Activated T-cell treated with anti-CD3 and anti-CD28 coated beads, Interleukin-2, amount 50 U/mL, for 4 hours (primary cell): ENCODE measurements around the gene MCF2L. TPM values are rescaled to one million over a fixed set of nuclear protein-coding genes. Genes with fewer than 3 reads are reported as not detected.

ENCODE experiments used
- ATAC-seq, 2 donors: fragments of 200-7000 bp; cut with Tn5 transposase; one replicate each; pipeline ENCODE4 v1.10.0; 2021
- DNase-seq: peaks from one replicate; pipeline ENCODE4 v3.0.0-alpha.2; 2020
- H3K27me3 Mint-ChIP-seq: one replicate; pipeline ENCODE4 v1.8.0; 2021; ENCODE audit warnings: low read depth, mixed read lengths
- H3K36me3 Mint-ChIP-seq: one replicate; pipeline ENCODE4 v1.8.0; 2022; ENCODE audit warnings: mixed read lengths; ENCODE audit not compliant: insufficient read depth
- H3K4me1 Mint-ChIP-seq: one replicate; pipeline ENCODE4 v1.8.0; 2021; ENCODE audit warnings: low read depth, mixed read lengths
- H3K4me3 Mint-ChIP-seq: one replicate; pipeline ENCODE4 v1.8.0; 2021; ENCODE audit warnings: mild to moderate bottlenecking, moderate library complexity, mixed read lengths
- H3K9me3 Mint-ChIP-seq: one replicate; pipeline ENCODE4 v1.8.0; 2021; ENCODE audit warnings: mixed read lengths
- total RNA-seq, 3 donors: library from RNA; stranded (reverse); gene quantifications; one replicate each; pipeline ENCODE4 v1.2.1, GENCODE V29; 2021

The MCF2L gene
- total RNA-seq, 3 donors from 2014 or later: 8.6 to 9.3 (median 8.9) TPM

GRCh38 chr13:113035213-113035800, 66.3 kb downstream of the MCF2L start:
- DNase-seq (no peak), ATAC-seq (no peak)
- Mint-ChIP-seq H3K36me3 (no peaks in the 10 kb centered on the region), H3K9me3 (no peaks in the 10 kb centered on the region), H3K4me1 (no peaks in the 10 kb centered on the region), H3K4me3 (no peak overlapping the region), H3K27me3 (no peaks in the 10 kb centered on the region)

- Mint-ChIP-seq H3K4me3 (no peak overlapping the region), H3K27me3 (no peaks in the 10 kb centered on the region), H3K36me3 (no peaks in the 10 kb centered on the region), H3K9me3 (no peaks in the 10 kb centered on the region), H3K4me1 (no peaks in the 10 kb centered on the region)
- no peak for DNase-seq
- no peak for ATAC-seq
Measured at GRCh38 chr13:113036401-113036800, 67.4 kb downstream of the MCF2L start.

- DNase-seq (no peak), ATAC-seq (no peak)
- no peaks in the 10 kb centered on the region for H3K27me3 Mint-ChIP-seq
- no peaks in the 10 kb centered on the region for H3K4me1 Mint-ChIP-seq
- H3K36me3 Mint-ChIP-seq: peaks cover 2% of the 10 kb centered on the region
- no peak overlapping the region for H3K4me3 Mint-ChIP-seq
- no peaks in the 10 kb centered on the region for H3K9me3 Mint-ChIP-seq
Measured at GRCh38 chr13:113040031-113040430, 71.0 kb downstream of the MCF2L start.

- no peaks in the 10 kb centered on the region for H3K9me3 Mint-ChIP-seq
- peaks cover 6% of the 10 kb centered on the region for H3K36me3 Mint-ChIP-seq
- no peaks in the 10 kb centered on the region for H3K27me3 Mint-ChIP-seq
- ATAC-seq: no peak
- no peaks in the 10 kb centered on the region for H3K4me1 Mint-ChIP-seq
- H3K4me3 Mint-ChIP-seq: no peak overlapping the region
- no peak for DNase-seq
Measured at GRCh38 chr13:113040597-113041292, 71.7 kb downstream of the MCF2L start.

- peaks cover 7% of the 10 kb centered on the region for H3K36me3 Mint-ChIP-seq
- no peak overlapping the region for H3K4me3 Mint-ChIP-seq
- no peak for DNase-seq
- ATAC-seq: no peak
- H3K27me3 Mint-ChIP-seq: no peaks in the 10 kb centered on the region
- H3K4me1 Mint-ChIP-seq: no peaks in the 10 kb centered on the region
- H3K9me3 Mint-ChIP-seq: no peaks in the 10 kb centered on the region
Measured at GRCh38 chr13:113041293-113041690, 72.3 kb downstream of the MCF2L start.

- Mint-ChIP-seq H3K9me3 (no peaks in the 10 kb centered on the region), H3K27me3 (no peaks in the 10 kb centered on the region), H3K4me1 (no peaks in the 10 kb centered on the region), H3K36me3 (peaks cover 10% of the 10 kb centered on the region), H3K4me3 (no peak overlapping the region)
- ATAC-seq: no peak
- DNase-seq: no peak
Measured at GRCh38 chr13:113041896-113042295, 72.9 kb downstream of the MCF2L start.

- ATAC-seq: no peak
- H3K4me3 Mint-ChIP-seq: no peak overlapping the region
Measured at GRCh38 chr13:113042456-113042855, 73.4 kb downstream of the MCF2L start.

GRCh38 chr13:113043001-113043630, 74.1 kb downstream of the MCF2L start:
- no peak for ATAC-seq
- H3K4me1 Mint-ChIP-seq: no peaks in the 10 kb centered on the region
- H3K27me3 Mint-ChIP-seq: no peaks in the 10 kb centered on the region
- H3K9me3 Mint-ChIP-seq: no peaks in the 10 kb centered on the region
- no peak for DNase-seq
- H3K36me3 Mint-ChIP-seq: peaks cover 11% of the 10 kb centered on the region
- H3K4me3 Mint-ChIP-seq: no peak overlapping the region

More at GRCh38 chr13:113042456-113042855, 73.4 kb downstream of the MCF2L start:
- H3K36me3 Mint-ChIP-seq: peaks cover 11% of the 10 kb centered on the region
- H3K9me3 Mint-ChIP-seq: no peaks in the 10 kb centered on the region
- no peaks in the 10 kb centered on the region for H3K4me1 Mint-ChIP-seq
- H3K27me3 Mint-ChIP-seq: no peaks in the 10 kb centered on the region
- DNase-seq: no peak

- DNase-seq: no peak
- H3K4me1 Mint-ChIP-seq: no peaks in the 10 kb centered on the region
- H3K4me3 Mint-ChIP-seq: no peak overlapping the region
- peaks cover 11% of the 10 kb centered on the region for H3K36me3 Mint-ChIP-seq
- no peak for ATAC-seq
- no peaks in the 10 kb centered on the region for H3K27me3 Mint-ChIP-seq
- no peaks in the 10 kb centered on the region for H3K9me3 Mint-ChIP-seq
Measured at GRCh38 chr13:113043931-113044330, 74.9 kb downstream of the MCF2L start.

- no peak for ATAC-seq
- H3K36me3 Mint-ChIP-seq: peaks cover 11% of the 10 kb centered on the region
Measured at GRCh38 chr13:113044391-113045114, 75.5 kb downstream of the MCF2L start.

GRCh38 chr13:113045251-113046127, 76.5 kb downstream of the MCF2L start:
- Mint-ChIP-seq H3K4me3 (no peak overlapping the region), H3K4me1 (no peaks in the 10 kb centered on the region), H3K9me3 (no peaks in the 10 kb centered on the region), H3K27me3 (no peaks in the 10 kb centered on the region), H3K36me3 (peaks cover 11% of the 10 kb centered on the region)
- no peak for ATAC-seq
- DNase-seq: no peak

More at GRCh38 chr13:113044391-113045114, 75.5 kb downstream of the MCF2L start:
- Mint-ChIP-seq H3K9me3 (no peaks in the 10 kb centered on the region), H3K4me3 (no peak overlapping the region), H3K27me3 (no peaks in the 10 kb centered on the region), H3K4me1 (no peaks in the 10 kb centered on the region)
- no peak for DNase-seq

- Mint-ChIP-seq H3K36me3 (peaks cover 11% of the 10 kb centered on the region), H3K4me1 (no peaks in the 10 kb centered on the region), H3K4me3 (no peak overlapping the region), H3K27me3 (no peaks in the 10 kb centered on the region), H3K9me3 (no peaks in the 10 kb centered on the region)
- ATAC-seq (no peak), DNase-seq (no peak)
Measured at GRCh38 chr13:113046128-113046882, 77.3 kb downstream of the MCF2L start.

- ATAC-seq: no peak
- H3K36me3 Mint-ChIP-seq: peaks cover 11% of the 10 kb centered on the region
- DNase-seq: no peak
- no peaks in the 10 kb centered on the region for H3K9me3 Mint-ChIP-seq
- H3K27me3 Mint-ChIP-seq: no peaks in the 10 kb centered on the region
- no peak overlapping the region for H3K4me3 Mint-ChIP-seq
- no peaks in the 10 kb centered on the region for H3K4me1 Mint-ChIP-seq
Measured at GRCh38 chr13:113046883-113047244, 77.8 kb downstream of the MCF2L start.
